Adrenal gland (tissue), 12 donors: ENCODE results near the gene CREB5. TPM values are rescaled to one million over a fixed set of nuclear protein-coding genes. Genes with fewer than 3 reads are reported as not detected.

Experiments
- DNase-seq, 7 donors: peaks; one replicate each; pipeline ENCODE4 v3.0.0-alpha.2; 2019 to 2020
- H3K27ac ChIP-seq, 5 donors: fragments of 200-600 bp; sonication (generic) in 4 of 5; 1 replicate in 3 of 5; 2 replicates in 2 of 5; pipeline versions ENCODE4 v1.5.1 to v1.8.0; 2016 to 2020; ENCODE audit warnings: mild to moderate bottlenecking in 1 of 5
- H3K27me3 ChIP-seq: fragments of 200-600 bp; 2 replicates; pipeline ENCODE4 v1.8.0; 2021
- H3K36me3 ChIP-seq, 2 donors: fragments of 200-600 bp; replicated peaks in 1 of 2; 1 replicate in 1 of 2; 2 replicates in 1 of 2; pipeline versions ENCODE4 v1.5.1 to v1.8.0; 2018 to 2022
- H3K4me1 ChIP-seq, 2 donors: fragments of 200-600 bp; replicated peaks in 1 of 2; 1 replicate in 1 of 2; 2 replicates in 1 of 2; pipeline versions ENCODE4 v1.5.1 to v1.8.0; 2018 to 2021
- H3K4me3 ChIP-seq, 4 donors: fragments of 200-600 bp; sonication (generic) in 3 of 4; one replicate each; pipeline ENCODE4 v1.5.1; 2016 to 2018
- H3K9me3 ChIP-seq, 3 donors: fragments of 200-600 bp; sonication (generic) in 1 of 3; replicated peaks in 1 of 3; 1 replicate in 2 of 3; 2 replicates in 1 of 3; pipeline versions ENCODE4 v1.5.1 to v1.8.0; 2016 to 2021
- CTCF ChIP-seq, 6 experiments: fragments of 450-650 bp in 4 of 6; fragments of 200-600 bp in 2 of 6; sonication (generic) in 1 of 6; IDR thresholded peaks; 1 replicate in 5 of 6; 2 replicates in 1 of 6; pipeline versions ENCODE4 v1.5.1 to v1.8.0; 2016 to 2021; ENCODE audit warnings: antibody characterized with exemption in 6 of 6, mild to moderate bottlenecking in 2 of 6, moderate library complexity in 1 of 6
- POLR2A ChIP-seq, 2 donors: fragments of 450-650 bp; IDR thresholded peaks; one replicate each; pipeline ENCODE4 v1.6.1; 2017; ENCODE audit warnings: antibody characterized with exemption in 2 of 2, mild to moderate bottlenecking in 2 of 2, moderate library complexity in 1 of 2
- WGBS, 4 donors: extraction: QIAGEN DNeasy Blood & Tissue Kit in 2 of 4; methylation state at CpG; one replicate each; pipeline versions ENCODE4 v1.1.5 to v1.1.7; 2013 to 2017; 5-methylcytosine and 5-hydroxymethylcytosine counted together
- intact Hi-C, 2 donors: fragments of 100-400 bp; cut with DNase I; formaldehyde crosslinking; loops; one replicate each; pipeline versions ENCODE4 v1.14.1 to v1.15.0; 2022 to 2023
- polyA plus RNA-seq, 3 donors: library from polyadenylated mRNA; stranded (reverse); fragments of 200-250 nt in 2 of 3; fragments of 350-450 nt in 1 of 3; fragmentation: Illumina TruSeq in 1 of 3; extraction: RNeasy Lipid Tissue Mini Kit (QIAGEN cat#74804) in 1 of 3; gene quantifications; one replicate each; pipeline ENCODE4 v1.2.3, GENCODE V29; 2013 to 2014
- total RNA-seq, 9 donors: library from RNA; depleted of rRNA in 4 of 9; stranded (reverse); fragments of >200 nt in 4 of 9; fragments of 120-200 nt in 1 of 9; fragmentation: NEBNext Ultra II Directional in 1 of 9; extraction: Animal tissue kit (Norgen Biotek cat#: 25700) in 1 of 9; gene quantifications; one replicate each; pipeline versions ENCODE4 v1.1.0 to v1.2.4, GENCODE V29; 2013 to 2023
- donor health status: healthy with polysubstance abuse.
- donor health status: Bipolar disorder and iron deficiency.
- donor health status: DM: yes; HTN: yes; CAD: no.
- donor health status: DM: no; HTN: no; CAD: no.
- donor health status: DM: no; HTN: no; CAD: no.
- donor health status: DM: yes; HTN: yes; CAD: no.

Gene CREB5
- total and polyA plus RNA-seq, 12 donors = 0.69 to 5.4 (median 1.3) TPM

- Histone ChIP-seq H3K27ac (no peak overlapping the region), H3K27me3 (peaks cover 4% of the 10 kb centered on the region), H3K4me3 (no peak overlapping the region), H3K36me3 (no peaks in the 10 kb centered on the region), H3K4me1 (no peaks in the 10 kb centered on the region), H3K9me3 (no peaks in the 10 kb centered on the region)
- 31 to 40% (median 35%) methylated on average over 7 to 8 of the region's 8 CpGs for WGBS, 4 donors
- TF ChIP-seq CTCF (IDR thresholded peaks at IDR 0.05) = peak; percentile 34 to 62 (median 54)
- TF ChIP-seq POLR2A (IDR thresholded peaks at IDR 0.05) = no peak
- intact Hi-C loops = no loop called here
- peak in 4 of 7 donors; percentile 20 to 31 (median 23) for DNase-seq
Measured at GRCh38 chr7:28626624-28627262, 214.4 kb downstream of the CREB5 start.

DNA sequence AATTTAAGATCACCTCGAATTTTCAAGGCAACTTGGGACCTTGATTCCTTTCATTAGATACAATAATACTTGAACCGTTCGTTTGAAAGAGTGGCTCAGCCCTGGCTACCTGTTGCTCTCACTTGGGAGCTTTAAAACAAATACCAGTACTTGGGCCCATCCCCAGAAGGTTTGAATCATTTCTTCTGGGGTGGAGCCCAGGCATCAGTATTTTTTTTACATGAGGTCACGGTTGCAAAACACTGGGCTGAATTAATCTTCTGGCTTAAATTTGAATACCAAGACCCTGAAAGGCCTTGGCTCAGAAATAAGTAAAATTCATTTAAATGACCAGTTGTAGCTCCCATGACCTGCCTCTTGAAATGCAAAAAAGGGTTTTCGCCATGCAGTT lies 214.9 kb downstream of the CREB5 start:
- peaks cover 4% of the 10 kb centered on the region for H3K27me3 ChIP-seq
- 73 to 78% (median 76%) methylated on average over 5 of the region's 5 CpGs for WGBS, 4 donors
- no peak overlapping the region for H3K27ac ChIP-seq
- DNase-seq = no peak
- H3K36me3 ChIP-seq = no peaks in the 10 kb centered on the region
- no peaks in the 10 kb centered on the region for H3K9me3 ChIP-seq
- TF ChIP-seq POLR2A (IDR thresholded peaks at IDR 0.05) = no peak
- no peak for TF ChIP-seq CTCF (IDR thresholded peaks at IDR 0.05)
- no peaks in the 10 kb centered on the region for H3K4me1 ChIP-seq
- intact Hi-C loops = no loop called here
- no peak overlapping the region for H3K4me3 ChIP-seq

- TF ChIP-seq CTCF (IDR thresholded peaks at IDR 0.05) = no peak
- TF ChIP-seq POLR2A (IDR thresholded peaks at IDR 0.05) = no peak
- Histone ChIP-seq H3K4me3 (no peak overlapping the region), H3K4me1 (no peaks in the 10 kb centered on the region), H3K27me3 (peaks cover 4% of the 10 kb centered on the region), H3K9me3 (no peaks in the 10 kb centered on the region), H3K27ac (no peak overlapping the region), H3K36me3 (no peaks in the 10 kb centered on the region)
- no peak for DNase-seq
- intact Hi-C loops = no loop called here
- 59 to 69% (median 63%) methylated on average over 4 of the region's 4 CpGs for WGBS, 4 donors
Measured at GRCh38 chr7:28627896-28628295, 215.6 kb downstream of the CREB5 start.

DNA sequence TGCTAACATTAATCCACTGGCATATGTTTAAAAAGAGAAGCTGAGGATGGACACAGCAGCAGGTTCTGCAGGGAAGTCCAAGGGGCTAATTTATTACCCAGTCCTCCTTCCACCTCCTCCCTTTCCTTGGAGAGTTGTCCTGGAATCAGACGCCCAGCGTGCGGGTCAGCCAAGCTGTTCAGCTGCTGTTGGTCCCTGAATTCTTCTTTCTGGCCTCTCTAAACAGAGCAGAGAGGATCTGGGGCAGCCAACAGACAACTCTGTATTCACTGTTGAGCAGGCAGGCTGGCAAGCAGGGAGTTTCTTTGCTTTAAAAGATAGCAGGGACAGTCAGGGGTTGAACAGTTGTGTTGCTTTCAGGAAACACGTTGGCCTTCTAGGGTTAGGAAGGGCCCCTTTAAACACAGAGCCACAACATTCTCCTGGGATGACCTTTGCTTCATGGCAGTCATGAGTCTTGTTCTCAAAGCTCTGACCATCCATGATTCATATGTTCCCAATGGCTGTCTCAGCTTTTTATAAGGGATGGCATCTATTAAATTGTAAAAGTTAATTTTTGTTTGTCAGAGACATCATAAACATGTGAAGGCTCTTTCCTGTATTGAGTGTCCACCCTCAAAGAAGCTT lies 217.0 kb downstream of the CREB5 start:
- TF ChIP-seq CTCF (IDR thresholded peaks at IDR 0.05) (no peak), POLR2A (IDR thresholded peaks at IDR 0.05) (no peak)
- DNase-seq = no peak
- Histone ChIP-seq H3K27ac (no peak overlapping the region), H3K27me3 (peaks cover 4% of the 10 kb centered on the region), H3K9me3 (no peaks in the 10 kb centered on the region), H3K36me3 (no peaks in the 10 kb centered on the region), H3K4me3 (no peak overlapping the region), H3K4me1 (no peaks in the 10 kb centered on the region)
- WGBS, 4 donors = 44 to 75% (median 56%) methylated on average over 4 of the region's 4 CpGs
- intact Hi-C loops = no loop called here
